Epidermal melanocyte (primary cell): ENCODE data around the gene GRB7.
A peak's percentile ranks its signal among the peaks of the same experiment; 100 is the strongest.
"Not testable (repeated sequence)": the region's sequence is repeated elsewhere in the genome, so short reads cannot be mapped to it uniquely, and the experiment has no call there.

Experiments used
- DNase-seq: peaks from one replicate; pipeline ENCODE4 v3.0.0; 2011; ENCODE audit warnings: low spot score; ENCODE audit not compliant: insufficient read length

The GRB7 gene

GRCh38 chr17:39709319-39709997, 28.3 kb upstream of the GRB7 start:
- no peak for DNase-seq

- no peak for DNase-seq
Measured at GRCh38 chr17:39709998-39710964, 27.5 kb upstream of the GRB7 start.

GRCh38 chr17:39711071-39711470, 26.7 kb upstream of the GRB7 start:
- not testable (repeated sequence) for DNase-seq

- no peak for DNase-seq
Measured at GRCh38 chr17:39711851-39712250, 25.9 kb upstream of the GRB7 start.

- DNase-seq, result no peak
Measured at GRCh38 chr17:39714234-39714633, 23.5 kb upstream of the GRB7 start.

- no peak for DNase-seq
Measured at GRCh38 chr17:39715375-39716072, 22.2 kb upstream of the GRB7 start.

GRCh38 chr17:39716073-39716818, 21.5 kb upstream of the GRB7 start:
- no peak for DNase-seq

- DNase-seq, result no peak
Measured at GRCh38 chr17:39716879-39717536, 20.7 kb upstream of the GRB7 start.

GRCh38 chr17:39717660-39718059, 20.1 kb upstream of the GRB7 start:
- no peak for DNase-seq

- no peak for DNase-seq
Measured at GRCh38 chr17:39719563-39720355, 18.0 kb upstream of the GRB7 start.

GRCh38 chr17:39722104-39722503, 15.6 kb upstream of the GRB7 start:
- DNase-seq, result no peak

GRCh38 chr17:39722965-39723848, 14.5 kb upstream of the GRB7 start:
- no peak for DNase-seq

- DNase-seq, result no peak
Measured at GRCh38 chr17:39724731-39725130, 13.0 kb upstream of the GRB7 start.

GRCh38 chr17:39725923-39726322, 11.8 kb upstream of the GRB7 start:
- DNase-seq, result not testable (repeated sequence)

GRCh38 chr17:39726617-39727016, 11.1 kb upstream of the GRB7 start:
- no peak for DNase-seq

- DNase-seq, result no peak
Measured at GRCh38 chr17:39727556-39727955, 10.2 kb upstream of the GRB7 start.

GRCh38 chr17:39729280-39729851, 8.4 kb upstream of the GRB7 start:
- no peak for DNase-seq

GRCh38 chr17:39730095-39730921, 7.4 kb upstream of the GRB7 start, which contains the start of gene MIEN1:
Gene MIEN1 (minus strand): TSS chr17:39730532. CDS start chr17:39730495, 37 bp downstream.
- peak; percentile 97 for DNase-seq
